A549 (cell line): ENCODE data around the gene TOX2. TPM values are rescaled to one million over a fixed set of nuclear protein-coding genes. Genes with fewer than 3 reads are reported as not detected.

Source experiments
- ATAC-seq, 2 experiments: fragments of 200-7000 bp in 1 of 2; fragments of >200 bp in 1 of 2; cut with Nextera tagmentation in 1 of 2; cut with Tn5 transposase in 1 of 2; 3 replicates each; pipeline versions ENCODE4 v1.8.0 to v1.9.1; 2018 to 2020; ENCODE audit warnings: mild to moderate bottlenecking in 1 of 2, moderate library complexity in 1 of 2
- CTCF ChIA-PET: fragments of 300-600 bp; sonication (Branson Sonifier 250); formaldehyde crosslinking; extraction: SDS; loops from one replicate; lab custom pipeline; 2021; ENCODE audit warnings: antibody characterized with exemption, inconsistent platforms; lab: Yijun Ruan, JAX
- POLR2A ChIA-PET: fragments of 350-600 bp; formaldehyde crosslinking; extraction: SDS; loops from one replicate; lab custom pipeline; 2021; ENCODE audit warnings: antibody characterized with exemption, inconsistent platforms; lab: Yijun Ruan, JAX
- DNase-seq, 2 experiments: peaks; one replicate each; pipeline versions ENCODE4 v3.0.0 to v3.0.0-alpha.2; 2011 to 2016; ENCODE audit warnings: low read depth in 1 of 2, low spot score in 1 of 2
- FAIRE-seq: peaks from 2 replicates; lab custom pipeline; 2011; peaks lifted over from hg19 to GRCh38; lab: Jason Lieb, UNC
- H3K27ac ChIP-seq, 2 experiments: fragments of >200 bp; sonication (Bioruptor Twin); formaldehyde crosslinking; 3 replicates each; pipeline ENCODE4 v1.5.1; 2016 to 2017
- H3K4me1 ChIP-seq: fragments of >200 bp; sonication (Bioruptor Twin); formaldehyde crosslinking; 3 replicates; pipeline ENCODE4 v1.6.1; 2016
- H3K4me2 ChIP-seq: fragments of >200 bp; sonication (Bioruptor Twin); formaldehyde crosslinking; 3 replicates; pipeline ENCODE4 v1.6.1; 2016
- H3K4me3 ChIP-seq: fragments of >200 bp; sonication (Bioruptor Twin); formaldehyde crosslinking; 3 replicates; pipeline ENCODE4 v1.5.1; 2016
- H3K9me3 ChIP-seq: fragments of >200 bp; sonication (Bioruptor Twin); formaldehyde crosslinking; 3 replicates; pipeline ENCODE4 v1.6.1; 2016
- ATOH8 ChIP-seq: fragments of 250-450 bp; sonication (Bioruptor Pico); IDR thresholded peaks from 2 replicates; pipeline ENCODE4 v1.5.0; 2020; ENCODE audit warnings: low read depth, mild to moderate bottlenecking, moderate library complexity
- CEBPB ChIP-seq, 2 experiments: fragments of >200 bp in 1 of 2; sonication (Bioruptor Twin) in 1 of 2; formaldehyde crosslinking in 1 of 2; IDR thresholded peaks; 2 replicates each; pipeline ENCODE4 v1.6.1; 2012 to 2016
- CHD2 ChIP-seq: fragments of 150-350 bp; IDR thresholded peaks from 2 replicates; pipeline ENCODE4 v1.6.1; 2014; ENCODE audit warnings: low read length; ENCODE audit not compliant: partially characterized antibody
- CHD4 ChIP-seq: fragments of 200-600 bp; sonication (generic); IDR thresholded peaks from 2 replicates; pipeline ENCODE4 v1.6.1; 2016; ENCODE audit warnings: antibody characterized with exemption, mild to moderate bottlenecking, borderline replicate concordance
- E2F6 ChIP-seq: IDR thresholded peaks from 2 replicates; pipeline ENCODE4 v1.6.1; 2012; ENCODE audit warnings: low read depth, borderline replicate concordance
- ELK1 ChIP-seq: fragments of 150-350 bp; IDR thresholded peaks from 2 replicates; pipeline ENCODE4 v1.6.1; 2014; ENCODE audit warnings: low read depth, mild to moderate bottlenecking, low read length
- EP300 ChIP-seq, 2 experiments: fragments of >200 bp; sonication (Bioruptor Twin); formaldehyde crosslinking; IDR thresholded peaks; 2 replicates in 1 of 2; 3 replicates in 1 of 2; pipeline ENCODE4 v1.6.1; 2016 to 2017
- ESRRA ChIP-seq: fragments of 150-350 bp; IDR thresholded peaks from 2 replicates; pipeline ENCODE4 v1.6.1; 2014; ENCODE audit warnings: mild to moderate bottlenecking, low read length, borderline replicate concordance
- FOSL2 ChIP-seq, 2 experiments: fragments of 450-650 bp in 1 of 2; fragments of >200 bp in 1 of 2; sonication (Bioruptor Twin) in 1 of 2; formaldehyde crosslinking; IDR thresholded peaks; 2 replicates each; pipeline versions ENCODE4 v1.5.0 to v1.6.1; 2016 to 2020; ENCODE audit warnings: mild to moderate bottlenecking in 1 of 2, moderate library complexity in 1 of 2
- HMGXB4 ChIP-seq: fragments of 250-450 bp; sonication (Bioruptor Pico); IDR thresholded peaks from 2 replicates; pipeline ENCODE4 v1.5.0; 2021; ENCODE audit warnings: mild to moderate bottlenecking, moderate library complexity, borderline replicate concordance
- HOXA7 ChIP-seq: fragments of 250-450 bp; sonication (Bioruptor Pico); IDR thresholded peaks from 2 replicates; pipeline ENCODE4 v1.5.0; 2020; ENCODE audit warnings: mild to moderate bottlenecking, moderate library complexity
- HOXB5 ChIP-seq: fragments of 250-450 bp; sonication (Bioruptor Pico); IDR thresholded peaks from 2 replicates; pipeline ENCODE4 v1.5.0; 2020; ENCODE audit warnings: mild to moderate bottlenecking, moderate library complexity
- JUN ChIP-seq, 2 experiments: fragments of >200 bp; sonication (Bioruptor Twin); formaldehyde crosslinking; IDR thresholded peaks; 2 replicates in 1 of 2; 3 replicates in 1 of 2; pipeline ENCODE4 v1.6.1; 2016 to 2017
- KDM5A ChIP-seq: fragments of 200-600 bp; sonication (generic); IDR thresholded peaks from 2 replicates; pipeline ENCODE4 v1.6.1; 2016; ENCODE audit warnings: antibody characterized with exemption, mild to moderate bottlenecking
- NPAS2 ChIP-seq: fragments of 250-450 bp; sonication (Bioruptor Pico); IDR thresholded peaks from 2 replicates; pipeline ENCODE4 v1.8.0; 2022; ENCODE audit warnings: mild to moderate bottlenecking, moderate library complexity, borderline replicate concordance
- NR3C1 ChIP-seq: fragments of >200 bp; sonication (Bioruptor Twin); formaldehyde crosslinking; IDR thresholded peaks from 3 replicates; pipeline ENCODE4 v1.6.1; 2017
- POLR2A ChIP-seq: IDR thresholded peaks from 2 replicates; pipeline ENCODE4 v1.6.1; 2012; ENCODE audit warnings: mild to moderate bottlenecking, low read length
- SMC3 ChIP-seq: fragments of >200 bp; sonication (Bioruptor Twin); formaldehyde crosslinking; IDR thresholded peaks from 3 replicates; pipeline ENCODE4 v1.6.1; 2018; ENCODE audit warnings: inconsistent platforms
- SREBF2 ChIP-seq: fragments of 450-650 bp; IDR thresholded peaks from 2 replicates; pipeline ENCODE4 v1.6.1; 2014; ENCODE audit warnings: mild to moderate bottlenecking, moderate library complexity
- TP53 ChIP-seq: fragments of 250-450 bp; sonication (Bioruptor Pico); IDR thresholded peaks from 2 replicates; pipeline ENCODE4 v1.5.0; 2021; ENCODE audit warnings: mild to moderate bottlenecking, moderate library complexity
- USF2 ChIP-seq: fragments of 450-650 bp; IDR thresholded peaks from 2 replicates; pipeline ENCODE4 v1.6.1; 2014; ENCODE audit warnings: antibody characterized with exemption
- ZNF302 ChIP-seq: fragments of 250-450 bp; sonication (Bioruptor Pico); IDR thresholded peaks from 2 replicates; pipeline ENCODE4 v1.9.0; 2021; ENCODE audit warnings: inconsistent platforms, mild to moderate bottlenecking, moderate library complexity
- WGBS: methylation state at CpG from one replicate; pipeline ENCODE4 v1.1.6; 2017; ENCODE audit errors: missing lambda C conversion rate; 5-methylcytosine and 5-hydroxymethylcytosine counted together
- polyA plus RNA-seq, 4 experiments: library from polyadenylated mRNA; depleted of rRNA in 3 of 4; stranded (reverse); fragments of >200 nt; fragmentation: RNase III in 1 of 4; extraction: RNeasy Plus Mini Kit Qiagen cat#74134 plus additional on column Dnase treatment in 1 of 4; gene quantifications; 2 replicates in 3 of 4; 3 replicates in 1 of 4; pipeline ENCODE4 v1.2.3, GENCODE V29; 2011 to 2017

The TOX2 gene
- polyA plus RNA-seq, 2 of the 4 experiments (the other 2 are of a cell fraction), result 2.5 to 5.3 TPM

- no peak for TF ChIP-seq ATOH8
- TF ChIP-seq, all 56 proteins: peak for 0
These were observed 104.4 kb downstream of the TOX2 start (continued) for GRCh38 chr20:44018942-44019637.

- H3K4me3 ChIP-seq, result no peak overlapping the region
- DNase-seq, result no peak
- WGBS, result 71% methylated on average over 13 of the region's 13 CpGs
- no peak for ATAC-seq
- 0 out of 3 replicates have a peak overlapping the region, but pooled peaks have one; percentile 10 for H3K4me2 ChIP-seq
- CTCF ChIA-PET, result interaction anchor here (0.6 to 1.4 kb wide), 5 partner anchors 11 to 392 kb away, joined by 3 to 4 read pairs (median 3); no protein-coding TSS in a partner anchor
- TF ChIP-seq JUN (IDR thresholded peaks at IDR 0.05), result no peak
- TF ChIP-seq NR3C1, result no peak
- TF ChIP-seq HOXA7 (CRISPR knock-in tag), result no peak
- TF ChIP-seq NPAS2, result no peak
- TF ChIP-seq HMGXB4 (CRISPR knock-in tag), result no peak
- no peak for TF ChIP-seq CHD4
- peaks cover 27% of the 10 kb centered on the region for H3K4me1 ChIP-seq
- no peak for FAIRE-seq
- no peaks in the 10 kb centered on the region for H3K9me3 ChIP-seq
- POLR2A ChIA-PET, result interaction anchor here (0.8 kb wide), 1 partner anchor 562 kb away, joined by 3 read pairs; the partner anchor contains the start of gene SRSF6
- peak overlapping the region in 1 of 2 experiments; percentile 69; a peak in 4 of 6 replicates for H3K27ac ChIP-seq
These were observed 105.1 kb downstream of the TOX2 start for GRCh38 chr20:44019638-44020335.

- H3K4me2 ChIP-seq, result 0 out of 3 replicates have a peak overlapping the region, but pooled peaks have one; percentile 10
- FAIRE-seq (no peak), ATAC-seq (no peak), DNase-seq (no peak)
- 76% methylated on average over 12 of the region's 12 CpGs for WGBS
- H3K4me1 ChIP-seq, result peaks cover 27% of the 10 kb centered on the region
- no peaks in the 10 kb centered on the region for H3K9me3 ChIP-seq
- peak overlapping the region in 1 of 2 experiments; percentile 15; a peak in 1 of 6 replicates for H3K27ac ChIP-seq
- H3K4me3 ChIP-seq, result no peak overlapping the region
- ChIA-PET POLR2A (no interaction called here), CTCF (interaction anchor here (0.6 to 1.4 kb wide), 4 partner anchors 13 to 392 kb away, joined by 3 to 4 read pairs (median 4); no protein-coding TSS in a partner anchor)
- TF ChIP-seq ELK1 (no peak), ZNF302 (CRISPR knock-in tag) (no peak), FOSL2 (IDR thresholded peaks at IDR 0.05) (no peak), FOSL2 (CRISPR knock-in tag; IDR thresholded peaks at IDR 0.05) (no peak), E2F6 (no peak), SREBF2 (no peak), CHD2 (no peak), HOXB5 (no peak), USF2 (no peak), KDM5A (no peak), TP53 (CRISPR knock-in tag) (no peak), ESRRA (no peak), EP300 (IDR thresholded peaks at IDR 0.05) (no peak), POLR2A (no peak), CEBPB (IDR thresholded peaks at IDR 0.05) (no peak), SMC3 (no peak)
These were observed 105.9 kb downstream of the TOX2 start for GRCh38 chr20:44020406-44021148.
